ENCODE results near the gene GOLGA2.

DNA sequence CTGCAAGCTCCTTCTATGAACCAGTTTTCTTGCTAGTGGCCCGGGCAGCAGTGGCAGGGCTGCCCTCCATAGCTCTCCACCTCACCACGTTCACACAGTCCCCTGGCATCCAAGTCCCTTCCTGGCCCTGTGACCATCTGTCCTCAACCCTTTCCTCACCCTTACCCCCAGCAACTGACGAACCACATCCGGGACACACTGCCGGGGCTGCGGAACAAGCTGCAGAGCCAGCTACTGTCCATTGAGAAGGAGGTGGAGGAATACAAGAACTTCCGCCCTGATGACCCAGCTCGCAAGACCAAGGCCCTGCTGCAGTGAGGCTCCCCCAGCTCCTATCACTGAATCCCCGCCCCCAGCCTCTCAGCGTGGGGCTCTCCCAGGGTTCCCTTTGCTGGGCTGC, 53.8 kb downstream of the GOLGA2 start:
- TF ChIP-seq, protein P1, sequence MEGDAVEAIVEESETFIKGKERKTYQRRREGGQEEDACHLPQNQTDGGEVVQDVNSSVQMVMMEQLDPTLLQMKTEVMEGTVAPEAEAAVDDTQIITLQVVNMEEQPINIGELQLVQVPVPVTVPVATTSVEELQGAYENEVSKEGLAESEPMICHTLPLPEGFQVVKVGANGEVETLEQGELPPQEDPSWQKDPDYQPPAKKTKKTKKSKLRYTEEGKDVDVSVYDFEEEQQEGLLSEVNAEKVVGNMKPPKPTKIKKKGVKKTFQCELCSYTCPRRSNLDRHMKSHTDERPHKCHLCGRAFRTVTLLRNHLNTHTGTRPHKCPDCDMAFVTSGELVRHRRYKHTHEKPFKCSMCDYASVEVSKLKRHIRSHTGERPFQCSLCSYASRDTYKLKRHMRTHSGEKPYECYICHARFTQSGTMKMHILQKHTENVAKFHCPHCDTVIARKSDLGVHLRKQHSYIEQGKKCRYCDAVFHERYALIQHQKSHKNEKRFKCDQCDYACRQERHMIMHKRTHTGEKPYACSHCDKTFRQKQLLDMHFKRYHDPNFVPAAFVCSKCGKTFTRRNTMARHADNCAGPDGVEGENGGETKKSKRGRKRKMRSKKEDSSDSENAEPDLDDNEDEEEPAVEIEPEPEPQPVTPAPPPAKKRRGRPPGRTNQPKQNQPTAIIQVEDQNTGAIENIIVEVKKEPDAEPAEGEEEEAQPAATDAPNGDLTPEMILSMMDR (IDR thresholded peaks at IDR 0.05; ENCODE audit: insufficient read depth, low read length, poor library complexity, severe bottlenecking): no peak
- TF ChIP-seq EZH2phosphoT487 (conservative IDR thresholded peaks at IDR 0.05; ENCODE audit: low read length): no peak

Data from SU-DHL-6 (cell line).